Endothelial cell of umbilical vein (primary cell): ENCODE data around the gene HPS4. TPM values are rescaled to one million over a fixed set of nuclear protein-coding genes. Genes with fewer than 3 reads are reported as not detected.

Source experiments
- BruUV-seq: library from RNA; stranded (reverse); fragments of 400-500 nt; replicated peaks from 2 replicates; lab custom pipeline; 2021; lab: Mats Ljungman, UMichigan
- CTCF ChIA-PET: fragments of 300-600, 350-600 bp; sonication (Branson Sonifier 250); formaldehyde crosslinking; loops from one replicate; lab custom pipeline; 2021; ENCODE audit warnings: antibody characterized with exemption, inconsistent platforms; lab: Charles Lee
- POLR2A ChIA-PET: fragments of 300-600, 350-600 bp; sonication (Branson Sonifier 250); formaldehyde crosslinking; loops from one replicate; lab custom pipeline; 2021; ENCODE audit warnings: antibody characterized with exemption, inconsistent platforms; lab: Charles Lee
- DNase-seq: peaks from one replicate; pipeline ENCODE4 v3.0.0-alpha.2; 2011; ENCODE audit warnings: low read depth, low spot score
- FAIRE-seq: peaks from 2 replicates; lab custom pipeline; 2011; peaks lifted over from hg19 to GRCh38; lab: Jason Lieb, UNC
- H2AFZ ChIP-seq: 2 replicates; pipeline ENCODE4 v1.6.0; 2012; ENCODE audit warnings: low read depth, low read length, control low read depth, inconsistent platforms
- H3K27ac ChIP-seq: 2 replicates; pipeline ENCODE4 v1.5.1; 2011; ENCODE audit warnings: low read depth, mild to moderate bottlenecking, control low read depth, low read length, moderate library complexity; ENCODE audit not compliant: insufficient read depth
- H3K27me3 ChIP-seq, 2 experiments: 2 replicates each; pipeline versions ENCODE4 v1.6.0 to v1.6.1; 2011; ENCODE audit warnings: low read length in 2 of 2, mixed read lengths in 1 of 2; ENCODE audit not compliant: control insufficient read depth in 2 of 2, insufficient read depth in 2 of 2
- H3K36me3 ChIP-seq, 2 experiments: 2 replicates in 1 of 2; 3 replicates in 1 of 2; pipeline ENCODE4 v1.5.1; 2011; ENCODE audit warnings: low read length in 2 of 2, mild to moderate bottlenecking in 1 of 2, moderate library complexity in 1 of 2; ENCODE audit not compliant: control insufficient read depth in 2 of 2, insufficient read depth in 2 of 2; ENCODE audit errors: extremely low read depth in 1 of 2
- H3K4me1 ChIP-seq: 3 replicates; pipeline ENCODE4 v1.5.1; 2011; ENCODE audit warnings: mild to moderate bottlenecking, low read length; ENCODE audit not compliant: control insufficient read depth, insufficient read depth; ENCODE audit errors: extremely low read depth
- H3K4me2 ChIP-seq: 2 replicates; pipeline ENCODE4 v1.6.1; 2011; ENCODE audit warnings: low read length, control low read depth, mixed read lengths; ENCODE audit not compliant: insufficient read depth
- H3K4me3 ChIP-seq, 3 experiments: fragments of 200-600 bp in 1 of 3; sonication (generic), shearing (Covaris generic) in 1 of 3; replicated peaks in 1 of 3; 2 replicates each; pipeline ENCODE4 v1.5.1; 2011 to 2016; ENCODE audit warnings: control low read depth in 3 of 3, low read length in 3 of 3, mild to moderate bottlenecking in 2 of 3, inconsistent platforms in 1 of 3, low read depth in 1 of 3, moderate library complexity in 1 of 3; ENCODE audit not compliant: insufficient read depth in 1 of 3
- H3K79me2 ChIP-seq: 2 replicates; pipeline ENCODE4 v1.6.0; 2012; ENCODE audit warnings: low read length, inconsistent platforms; ENCODE audit not compliant: control insufficient read depth, insufficient read depth
- H3K9ac ChIP-seq: replicated peaks from 2 replicates; pipeline ENCODE3; 2011; ENCODE audit warnings: low read length, control low read depth; ENCODE audit not compliant: insufficient read depth; ENCODE audit errors: extremely low read depth
- H3K9me1 ChIP-seq: replicated peaks from 3 replicates; pipeline ENCODE4 v1.6.0; 2011; ENCODE audit warnings: mild to moderate bottlenecking, low read length; ENCODE audit not compliant: control insufficient read depth, insufficient read depth; ENCODE audit errors: extremely low read depth
- H3K9me3 ChIP-seq: replicated peaks from 2 replicates; pipeline ENCODE4 v1.5.1; 2012; ENCODE audit warnings: low read length, inconsistent platforms; ENCODE audit not compliant: control insufficient read depth, insufficient read depth
- H4K20me1 ChIP-seq: replicated peaks from 2 replicates; pipeline ENCODE3; 2011; ENCODE audit warnings: mild to moderate bottlenecking, low read length; ENCODE audit not compliant: control insufficient read depth, insufficient read depth; ENCODE audit errors: extremely low read depth
- EZH2 ChIP-seq: IDR thresholded peaks from 2 replicates; pipeline ENCODE4 v1.6.1; 2012; ENCODE audit warnings: borderline replicate concordance, low read depth, mild to moderate bottlenecking, moderate library complexity, low read length, inconsistent platforms; ENCODE audit not compliant: severe bottlenecking
- FOS ChIP-seq: IDR thresholded peaks from 2 replicates; pipeline ENCODE4 v1.6.1; 2011; ENCODE audit warnings: mild to moderate bottlenecking, low read length, moderate library complexity, borderline replicate concordance; ENCODE audit not compliant: insufficient read depth
- GATA2 ChIP-seq: IDR thresholded peaks from 2 replicates; pipeline ENCODE4 v1.7.0; 2011; ENCODE audit warnings: low read depth, mild to moderate bottlenecking, moderate library complexity, mixed read lengths, low read length; ENCODE audit not compliant: insufficient read length, insufficient read depth
- JUN ChIP-seq: IDR thresholded peaks from 2 replicates; pipeline ENCODE4 v1.6.1; 2011; ENCODE audit warnings: borderline replicate concordance, low read depth; ENCODE audit not compliant: insufficient read length, insufficient read depth
- MYC ChIP-seq: IDR thresholded peaks from one replicate; pipeline ENCODE4 v1.6.1; 2011; ENCODE audit warnings: mild to moderate bottlenecking, low read depth, low read length
- POLR2A ChIP-seq: IDR thresholded peaks from 2 replicates; pipeline ENCODE4 v1.6.1; 2012; ENCODE audit warnings: low read depth, mild to moderate bottlenecking, control low read depth, low read length
- POLR2AphosphoS5 ChIP-seq: IDR thresholded peaks from 2 replicates; pipeline ENCODE4 v1.6.1; 2012; ENCODE audit warnings: low read depth, mild to moderate bottlenecking, control low read depth, low read length, moderate library complexity; ENCODE audit not compliant: insufficient read depth
- dilution Hi-C: fragments of 300-500 bp; cut with MboI; formaldehyde crosslinking; loops from one replicate; pipeline ENCODE4 v1.15.0; 2019; ENCODE audit warnings: low sequenced_read_pairs; ENCODE audit not compliant: extremely low pct_ligation_motif_present
- intact Hi-C: fragments of 100-400 bp; cut with micrococcal nuclease; formaldehyde crosslinking; loops from one replicate; pipeline ENCODE4 v1.10.0; 2022
- polyA plus RNA-seq, 4 experiments: library from polyadenylated mRNA; depleted of rRNA in 3 of 4; stranded (reverse) in 3 of 4; unstranded in 1 of 4; fragments of >200 nt; gene quantifications; 2 replicates each; pipeline versions ENCODE4 v1.2.1 to v1.2.3, GENCODE V29; 2011 to 2012; ENCODE audit warnings: missing spikeins in 1 of 4
- total RNA-seq: library from RNA; stranded (reverse); gene quantifications from 2 replicates; pipeline ENCODE4 v1.2.3, GENCODE V29; 2021
- TF ChIP-seq, protein P1 (sequence below): IDR thresholded peaks from 2 replicates; pipeline ENCODE4 v1.6.1; 2011; ENCODE audit not compliant: insufficient read depth, insufficient read length
- TF ChIP-seq, protein P2 (sequence below), 2 donors: IDR thresholded peaks; 1 replicate in 1 of 2; 2 replicates in 1 of 2; pipeline ENCODE4 v1.5.1; 2011; ENCODE audit warnings: low read length in 2 of 2, mild to moderate bottlenecking in 2 of 2, moderate library complexity in 2 of 2, control low read depth in 1 of 2, inconsistent platforms in 1 of 2, low read depth in 1 of 2; ENCODE audit not compliant: insufficient read depth in 1 of 2; ENCODE audit errors: extremely low read depth in 1 of 2

The HPS4 gene
- total and polyA plus RNA-seq, 2 donors (not counting 3 experiments of a cell fraction or from before 2014, with no cell fraction given), result 28.4 to 29.7 TPM

DNA sequence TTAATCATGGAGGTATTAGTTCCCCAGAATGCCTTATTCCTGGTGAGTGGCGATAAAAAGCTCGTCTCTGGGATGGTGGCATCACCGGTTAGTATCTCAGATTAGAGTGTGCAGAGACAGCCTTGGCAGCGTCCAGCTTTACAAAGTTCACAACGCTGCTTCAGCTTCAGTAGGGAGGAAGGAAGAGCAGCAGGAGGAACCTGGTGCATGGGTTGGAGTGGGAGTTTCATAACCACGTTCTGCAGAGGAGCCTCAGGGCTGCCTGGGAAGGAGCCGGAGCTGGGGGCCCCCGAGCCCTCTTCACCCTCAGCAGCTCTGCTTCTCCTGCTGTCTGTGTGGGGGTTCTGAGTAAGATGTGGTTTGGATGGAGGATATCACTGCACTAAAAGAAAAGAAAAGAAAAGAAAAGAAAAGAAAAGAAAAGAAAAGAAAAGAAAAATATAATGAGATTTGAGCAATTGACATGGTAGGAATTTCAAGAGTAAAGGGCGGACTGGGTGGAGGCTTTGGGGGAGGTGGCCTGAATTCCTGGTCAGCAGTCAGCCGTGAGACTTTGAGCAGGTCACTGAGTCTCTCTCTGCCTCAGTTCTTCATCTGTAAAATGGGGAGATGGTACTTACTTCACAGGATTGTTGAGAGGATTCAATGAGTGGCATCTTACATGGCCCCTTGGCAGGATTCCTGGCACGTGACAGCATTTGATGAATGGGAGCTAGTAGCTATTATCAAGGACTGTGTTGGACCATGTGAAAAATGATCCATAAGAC lies 48.1 kb downstream of the HPS4 start:
- Histone ChIP-seq H2AFZ (no peak overlapping the region), H3K27ac (no peak overlapping the region), H3K4me2 (no peak overlapping the region), H3K9me3 (no peaks in the 10 kb centered on the region), H3K79me2 (no peaks in the 10 kb centered on the region), H3K27me3 (no peaks in the 10 kb centered on the region), H3K36me3 (peaks cover 0 to 6% of the 10 kb centered on the region in 2 experiments), H3K9ac (no peak overlapping the region), H4K20me1 (no peaks in the 10 kb centered on the region), H3K4me3 (no peak overlapping the region), H3K4me1 (peaks cover 6% of the 10 kb centered on the region), H3K9me1 (no peaks in the 10 kb centered on the region)
- dilution Hi-C loops, result no loop called here
- POLR2A ChIA-PET, result no interaction called here
- intact Hi-C loops, result no loop called here
- no peak for FAIRE-seq
- CTCF ChIA-PET, result interaction anchor here (0.9 to 1.2 kb wide), 3 partner anchors 13 to 71 kb away, joined by 3 to 4 read pairs (median 4); no protein-coding TSS in a partner anchor
- no peak for DNase-seq
- TF ChIP-seq JUN (no peak), POLR2A (no peak), EZH2 (no peak), MYC (no peak), FOS (no peak), POLR2AphosphoS5 (no peak)
- TF ChIP-seq, protein P1, sequence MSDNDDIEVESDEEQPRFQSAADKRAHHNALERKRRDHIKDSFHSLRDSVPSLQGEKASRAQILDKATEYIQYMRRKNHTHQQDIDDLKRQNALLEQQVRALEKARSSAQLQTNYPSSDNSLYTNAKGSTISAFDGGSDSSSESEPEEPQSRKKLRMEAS, result no peak
- no TSS peak for BruUV-seq

DNA sequence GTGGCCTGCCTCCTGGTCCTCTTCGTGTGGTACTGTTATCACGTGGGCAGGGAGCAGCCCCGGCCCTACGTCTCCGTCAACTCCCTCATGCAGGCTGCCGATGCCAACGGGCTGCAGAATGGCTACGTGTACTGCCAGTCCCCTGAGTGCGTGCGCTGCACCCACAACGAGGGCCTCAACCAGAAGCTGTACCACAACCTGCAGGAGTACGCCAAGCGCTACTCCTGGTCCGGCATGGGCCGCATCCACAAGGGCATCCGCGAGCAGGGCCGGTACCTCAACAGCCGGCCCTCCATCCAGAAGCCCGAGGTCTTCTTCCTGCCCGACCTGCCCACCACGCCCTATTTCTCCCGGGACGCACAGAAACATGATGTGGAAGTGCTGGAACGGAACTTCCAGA lies 49.8 kb downstream of the HPS4 start:
- no peak overlapping the region for H2AFZ ChIP-seq
- ChIA-PET POLR2A (no interaction called here), CTCF (no interaction called here)
- intact Hi-C loops (no loop called here), dilution Hi-C loops (no loop called here)
- H3K9me1 ChIP-seq, result no peaks in the 10 kb centered on the region
- no peak overlapping the region for H3K4me2 ChIP-seq
- no peak for TF ChIP-seq POLR2AphosphoS5
- TF ChIP-seq GATA2, result no peak
- no peak for TF ChIP-seq POLR2A
- no peak for TF ChIP-seq MYC
- TF ChIP-seq EZH2, result no peak
- TF ChIP-seq, protein P2, sequence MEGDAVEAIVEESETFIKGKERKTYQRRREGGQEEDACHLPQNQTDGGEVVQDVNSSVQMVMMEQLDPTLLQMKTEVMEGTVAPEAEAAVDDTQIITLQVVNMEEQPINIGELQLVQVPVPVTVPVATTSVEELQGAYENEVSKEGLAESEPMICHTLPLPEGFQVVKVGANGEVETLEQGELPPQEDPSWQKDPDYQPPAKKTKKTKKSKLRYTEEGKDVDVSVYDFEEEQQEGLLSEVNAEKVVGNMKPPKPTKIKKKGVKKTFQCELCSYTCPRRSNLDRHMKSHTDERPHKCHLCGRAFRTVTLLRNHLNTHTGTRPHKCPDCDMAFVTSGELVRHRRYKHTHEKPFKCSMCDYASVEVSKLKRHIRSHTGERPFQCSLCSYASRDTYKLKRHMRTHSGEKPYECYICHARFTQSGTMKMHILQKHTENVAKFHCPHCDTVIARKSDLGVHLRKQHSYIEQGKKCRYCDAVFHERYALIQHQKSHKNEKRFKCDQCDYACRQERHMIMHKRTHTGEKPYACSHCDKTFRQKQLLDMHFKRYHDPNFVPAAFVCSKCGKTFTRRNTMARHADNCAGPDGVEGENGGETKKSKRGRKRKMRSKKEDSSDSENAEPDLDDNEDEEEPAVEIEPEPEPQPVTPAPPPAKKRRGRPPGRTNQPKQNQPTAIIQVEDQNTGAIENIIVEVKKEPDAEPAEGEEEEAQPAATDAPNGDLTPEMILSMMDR (IDR thresholded peaks at IDR 0.05; ENCODE audit: extremely low read depth in 1 of 2, insufficient read depth in 1 of 2, low read depth in 1 of 2, low read length in 2 of 2), result no peak
- no peak for TF ChIP-seq FOS
- no peak for TF ChIP-seq JUN
- TF ChIP-seq, protein P1, result no peak
- no peak overlapping the region for H3K27ac ChIP-seq
- no peaks in the 10 kb centered on the region for H3K79me2 ChIP-seq
- no peak overlapping the region for H3K4me3 ChIP-seq
- DNase-seq (no peak), FAIRE-seq (no peak)
- no peak overlapping the region for H3K9ac ChIP-seq
- H3K27me3 ChIP-seq, result no peaks in the 10 kb centered on the region
- peaks cover 0 to 6% of the 10 kb centered on the region in 2 experiments for H3K36me3 ChIP-seq
- no peaks in the 10 kb centered on the region for H3K9me3 ChIP-seq
- H4K20me1 ChIP-seq, result no peaks in the 10 kb centered on the region
- no TSS peak for BruUV-seq
- H3K4me1 ChIP-seq, result peaks cover 14% of the 10 kb centered on the region
